NAMALWA (cell line): Measurements from ENCODE around the gene NDUFB6.
"Not testable (repeated sequence)": the region's sequence is repeated elsewhere in the genome, so short reads cannot be mapped to it uniquely, and the experiment has no call there.

ENCODE experiments used
- DNase-seq: peaks from one replicate; pipeline ENCODE4 v3.0.0-alpha.2; 2015; ENCODE audit warnings: low spot score

The NDUFB6 gene

DNA sequence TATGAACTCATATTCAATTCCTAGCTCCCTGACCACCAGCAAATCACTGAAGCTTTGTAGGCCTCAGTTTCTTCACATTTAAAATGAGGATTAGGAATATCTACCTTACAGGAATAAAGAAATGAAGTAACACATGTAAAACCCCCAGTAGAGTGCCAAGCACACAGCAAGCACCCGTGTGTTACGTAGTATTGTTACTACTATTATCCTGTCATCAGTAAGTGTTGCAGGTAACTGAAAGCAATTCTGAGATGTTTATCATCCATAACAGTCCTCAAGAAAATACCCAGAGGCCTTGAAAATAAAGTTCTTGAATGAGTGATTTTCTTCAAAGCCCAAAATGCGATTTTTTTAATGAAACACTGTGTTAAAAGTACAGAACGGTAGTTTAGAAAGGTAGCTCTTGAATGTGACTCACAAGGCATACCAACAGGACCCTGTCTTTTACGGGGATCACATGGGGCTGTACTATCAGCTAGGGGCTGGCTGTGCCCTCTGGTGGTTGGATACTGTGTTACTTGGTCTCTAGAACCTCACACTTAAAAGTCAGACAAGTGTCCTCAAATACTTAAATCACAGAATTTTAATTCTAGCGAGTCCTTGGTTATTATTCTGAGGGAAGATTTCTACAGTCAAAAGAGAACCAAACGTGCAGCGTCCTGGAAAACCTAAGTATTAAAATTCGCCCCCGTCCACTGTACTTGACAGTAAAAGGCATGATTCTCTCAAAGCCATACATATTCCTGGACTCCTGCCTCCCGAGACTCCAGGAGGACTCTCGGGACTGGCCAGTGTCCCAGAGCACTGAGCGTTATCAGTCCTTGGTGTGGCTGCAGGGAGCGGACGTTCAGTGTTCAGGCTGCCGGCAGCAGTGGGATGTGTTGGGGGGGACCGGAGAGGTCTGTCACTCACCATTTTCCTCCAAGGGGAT lies 725 bp downstream of the NDUFB6 start:
- peak; percentile 93 for DNase-seq

DNA sequence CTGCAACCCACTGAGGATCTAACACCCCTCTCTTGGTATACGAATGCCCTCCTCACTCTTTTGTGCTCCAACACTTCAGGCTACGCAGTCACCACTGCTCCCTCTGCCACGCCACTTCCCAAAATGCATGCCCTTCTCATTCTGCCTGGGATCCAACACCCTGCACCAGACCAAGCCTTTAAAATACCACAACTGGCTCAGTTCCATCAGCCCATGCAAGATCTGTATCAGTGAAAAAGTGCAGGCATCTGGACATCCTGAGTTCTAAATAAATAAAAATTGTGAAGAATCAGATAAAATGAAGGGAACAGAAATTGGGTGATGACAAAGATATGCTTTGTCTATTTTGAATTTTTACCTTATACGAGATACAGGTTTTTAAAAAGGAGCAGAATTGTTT lies 2.7 kb downstream of the NDUFB6 start:
- no peak for DNase-seq

DNA sequence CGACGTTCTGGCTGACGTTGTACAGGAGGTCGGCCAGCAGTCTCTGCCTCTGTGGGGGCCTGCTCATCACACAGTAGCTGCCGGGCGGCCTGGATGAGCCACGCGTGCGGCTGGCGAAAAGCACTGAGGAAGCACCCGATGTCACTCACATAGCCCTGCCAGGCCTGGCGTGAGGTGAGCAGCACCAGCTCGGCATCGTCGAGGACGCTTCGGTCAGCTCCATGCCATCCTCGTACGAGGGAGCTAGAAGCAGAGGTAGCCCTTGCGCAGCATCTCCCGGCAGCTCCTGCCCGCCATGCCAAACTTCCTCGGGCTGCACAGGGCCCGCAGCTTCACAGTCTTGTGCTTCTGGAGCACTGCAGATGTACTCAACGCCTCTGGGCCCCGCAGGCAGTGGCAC lies 6.2 kb downstream of the NDUFB6 start:
- DNase-seq = no peak

DNA sequence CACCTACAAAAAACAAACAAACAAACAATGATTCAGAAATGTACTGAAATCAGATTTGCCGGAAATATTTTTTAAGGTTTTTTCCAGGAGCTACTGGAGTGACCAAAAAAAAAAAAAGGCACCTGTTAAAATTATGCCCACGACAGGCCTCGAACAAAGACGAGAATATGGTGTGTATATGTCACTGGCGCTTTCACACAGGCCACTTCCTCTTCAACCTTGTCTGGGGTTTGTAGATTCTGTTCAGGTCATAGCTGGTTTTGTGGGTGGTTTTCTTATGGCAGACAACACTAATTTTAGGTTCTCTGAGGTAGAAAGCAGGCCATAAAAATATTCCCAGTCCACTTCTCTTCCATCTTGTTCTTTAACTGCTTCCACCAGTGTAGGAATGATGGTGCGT lies 7.0 kb downstream of the NDUFB6 start:
- DNase-seq = no peak

DNA sequence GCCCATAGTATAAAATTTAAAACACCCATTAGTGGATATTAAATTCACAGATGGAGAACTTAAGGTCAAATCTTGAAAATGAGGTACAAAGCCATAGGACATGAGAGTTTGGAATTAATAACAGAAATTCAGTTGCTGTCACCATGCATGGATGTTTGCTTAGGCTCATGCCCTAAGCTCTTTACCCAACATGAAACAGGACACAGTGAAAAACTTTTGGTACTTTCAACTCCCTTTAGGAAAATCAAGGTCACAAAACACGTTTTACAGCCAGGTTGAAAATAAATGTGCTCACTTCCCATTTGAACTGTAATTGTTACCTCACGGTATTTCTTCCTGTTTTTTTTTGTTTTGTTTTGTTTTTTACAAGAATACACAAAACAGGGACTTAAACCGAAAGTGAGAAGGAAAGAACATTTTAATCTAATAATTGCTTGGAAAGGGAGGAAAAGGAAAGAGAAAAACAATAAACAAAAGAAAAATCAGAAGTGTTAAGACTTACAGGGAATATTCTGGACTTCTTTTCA lies 14.5 kb downstream of the NDUFB6 start:
- DNase-seq = no peak

DNA sequence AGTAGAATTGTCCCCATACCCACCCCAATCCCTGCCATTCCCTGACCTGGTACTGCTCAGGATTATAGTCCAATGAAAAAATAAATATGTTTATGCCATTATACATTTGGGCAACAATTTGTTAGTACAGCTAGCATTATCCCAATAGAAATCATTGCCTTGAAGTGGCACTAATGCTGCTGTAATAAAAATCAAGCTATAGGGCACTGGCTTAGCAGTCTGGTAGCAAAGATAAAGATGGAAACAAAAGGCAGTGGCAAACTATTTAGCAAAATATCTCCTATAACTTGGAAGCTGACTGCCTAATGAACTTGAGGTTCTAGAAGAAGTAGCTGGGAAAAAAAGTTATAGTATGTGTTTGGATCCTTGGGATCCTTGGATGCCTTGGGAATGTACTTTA lies 18.4 kb downstream of the NDUFB6 start:
- no peak for DNase-seq

DNA sequence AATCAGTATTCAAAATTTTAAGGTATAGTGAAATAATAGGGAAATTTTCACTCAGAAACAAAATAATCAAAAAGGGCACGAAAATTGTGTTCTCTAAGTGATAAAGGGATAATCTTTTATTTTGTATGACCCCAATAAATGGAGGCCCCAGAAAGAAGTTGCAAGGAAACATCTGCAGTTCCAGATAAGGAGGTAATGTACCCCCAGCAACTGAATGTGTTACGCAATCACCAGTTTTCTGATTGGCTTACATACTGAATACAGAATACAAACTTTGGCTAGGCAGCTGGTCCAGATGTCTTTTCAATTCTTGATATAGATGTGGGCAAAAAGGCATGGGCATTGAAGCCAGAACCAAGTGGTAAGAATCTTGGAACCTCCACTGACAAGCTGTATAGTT lies 18.9 kb downstream of the NDUFB6 start:
- peak; percentile 41 for DNase-seq

DNA sequence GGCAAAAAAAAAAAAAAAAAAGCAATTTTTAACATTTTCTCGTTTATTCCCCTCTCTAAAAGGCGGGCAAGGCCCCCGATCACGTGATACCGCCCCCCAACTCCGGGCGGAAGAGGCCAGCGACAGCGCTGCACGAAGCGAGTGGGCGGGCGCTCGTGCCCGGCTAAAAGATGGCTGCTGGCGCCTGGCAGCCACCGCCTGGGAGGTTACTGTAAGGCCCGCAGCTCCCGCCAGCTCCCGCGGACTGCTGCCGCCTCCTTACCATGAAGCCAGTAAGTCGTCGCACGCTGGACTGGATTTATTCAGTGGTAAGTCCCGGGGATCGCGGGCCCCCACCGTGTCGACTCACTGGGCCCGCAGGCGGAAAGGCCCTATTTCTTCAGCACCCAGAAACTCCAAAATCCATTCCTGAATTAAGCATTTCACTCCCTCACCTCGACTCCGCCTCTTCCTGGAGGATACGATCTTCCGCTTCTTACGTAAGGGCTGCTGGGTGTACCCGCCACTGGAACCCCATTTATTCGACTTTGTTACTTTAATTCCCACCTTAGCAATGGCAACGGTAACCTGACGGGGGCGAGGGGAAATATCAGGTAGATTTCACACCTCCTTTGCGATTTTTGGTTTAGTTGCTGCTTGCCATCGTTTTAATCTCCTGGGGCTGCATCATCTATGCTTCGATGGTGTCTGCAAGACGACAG lies 20.6 kb downstream of the NDUFB6 start, which contains the start of the genes SMIM27 and TOPORS:
TSS of gene SMIM27 (plus strand) at position 156 of the 701 bp plus-strand sequence. CDS start at position 264, 108 bp downstream.
TSS of gene TOPORS (minus strand) at position 415 of the 701 bp plus-strand sequence. CDS start at position 265, 150 bp downstream.
- peak; percentile 95 for DNase-seq

DNA sequence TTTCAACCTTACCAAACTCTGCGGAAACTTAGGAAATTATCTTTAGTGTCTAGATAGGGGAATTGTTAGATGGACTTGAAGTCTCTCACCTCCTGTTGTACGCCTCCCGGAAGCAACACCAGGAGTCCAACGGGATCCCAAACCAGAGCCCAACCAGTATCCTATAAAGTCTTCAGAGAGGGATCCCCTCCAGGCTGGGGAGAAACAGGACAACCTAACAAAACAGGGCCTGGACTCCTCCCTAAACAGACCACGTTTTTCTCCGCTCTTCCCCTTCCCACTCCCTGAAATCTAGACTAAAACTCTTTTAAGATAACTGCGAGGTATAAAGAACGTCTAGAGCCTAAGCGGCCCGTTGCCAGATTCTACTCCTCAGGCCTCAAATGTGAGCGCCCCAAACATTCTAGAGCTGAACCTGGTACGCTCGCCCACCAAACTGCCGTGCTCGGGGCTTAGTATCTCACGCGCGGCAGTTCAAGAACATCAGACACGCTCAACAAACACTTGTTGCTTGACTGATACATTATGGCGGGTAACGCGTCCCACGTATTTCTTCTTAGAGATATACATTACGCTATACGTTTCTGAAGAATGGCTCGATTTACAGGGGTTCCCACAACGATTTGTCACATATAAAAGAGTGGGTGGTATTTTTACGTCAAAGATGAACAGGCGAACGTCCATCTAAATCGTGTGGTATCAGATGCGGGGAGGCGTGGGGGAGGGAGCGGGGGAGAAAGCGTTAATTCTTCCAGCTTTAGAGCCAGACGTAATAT lies 21.5 kb downstream of the NDUFB6 start:
- peak; percentile 81 for DNase-seq

DNA sequence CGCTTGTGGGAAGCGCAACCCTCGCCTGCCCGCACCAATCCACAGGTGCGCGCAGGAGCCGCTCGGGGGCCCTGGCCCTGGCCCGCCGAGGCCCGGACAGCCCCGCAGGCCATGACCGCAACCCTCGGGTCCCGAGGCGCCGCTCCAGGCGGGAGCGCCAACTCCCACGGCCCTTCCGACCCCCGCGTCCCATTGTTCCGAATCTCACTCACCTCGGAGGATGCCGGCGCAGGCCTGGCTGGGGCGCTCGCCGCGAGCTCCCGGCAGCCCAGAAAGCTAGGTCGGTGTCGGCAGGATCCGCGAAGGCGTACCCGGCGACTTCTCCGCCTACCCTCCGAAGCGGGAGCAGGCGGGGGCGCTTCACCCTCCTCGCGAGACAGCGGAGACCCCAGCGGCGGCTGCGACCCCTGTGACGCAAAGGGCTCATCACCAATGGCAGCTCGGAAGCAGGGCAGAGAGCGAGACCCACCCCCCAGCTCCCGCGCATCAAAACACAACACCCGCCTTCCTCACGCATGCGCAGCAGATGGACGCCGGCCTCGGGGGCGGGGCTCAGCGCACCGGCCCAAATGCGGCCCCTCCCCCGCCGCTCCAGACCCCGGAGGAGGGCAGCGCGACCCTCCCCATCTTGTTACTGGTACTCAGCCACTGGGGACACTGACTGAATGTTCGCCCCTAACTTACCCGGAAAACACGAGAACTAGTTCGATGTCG lies 22.2 kb downstream of the NDUFB6 start:
- DNase-seq = peak; percentile 98

DNA sequence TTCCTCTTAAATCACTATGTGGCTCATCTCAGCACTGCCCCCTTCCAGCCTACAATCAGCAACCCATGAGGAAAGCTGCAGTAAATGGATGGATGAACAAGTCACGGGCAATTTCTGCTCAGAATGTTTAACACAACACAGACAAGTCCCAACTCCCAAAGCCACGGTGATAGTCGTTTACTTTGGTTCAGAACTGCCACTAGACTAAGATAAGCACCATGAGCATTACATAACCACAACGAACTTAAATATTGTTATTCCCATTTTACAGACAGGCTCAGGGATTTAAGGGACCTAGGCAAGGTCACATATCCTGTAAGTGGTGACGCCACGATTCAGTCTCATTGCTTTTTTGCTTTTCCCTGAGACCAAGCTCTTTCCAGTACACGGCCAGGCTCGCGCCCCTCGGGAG lies 22.8 kb downstream of the NDUFB6 start:
- DNase-seq = peak; percentile 54

DNA sequence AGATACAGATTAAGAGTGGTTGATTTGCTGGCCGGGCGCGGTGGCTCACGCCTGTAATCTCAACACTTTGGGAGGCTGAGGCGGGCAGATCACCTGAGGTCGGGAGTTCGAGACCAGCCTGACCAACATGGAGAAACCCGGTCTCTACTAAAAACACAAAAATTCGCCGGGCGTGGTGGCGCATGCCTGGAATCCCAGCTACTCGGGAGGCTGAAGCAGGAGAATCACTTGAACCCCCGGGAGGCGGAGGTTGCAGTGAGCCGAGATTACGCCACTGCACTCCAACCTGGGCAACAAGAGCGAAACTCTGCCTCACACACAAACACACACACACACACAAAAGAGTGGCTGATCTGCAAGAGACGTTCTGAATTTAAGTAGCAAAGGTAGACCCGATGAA lies 24.7 kb downstream of the NDUFB6 start:
- not testable (repeated sequence) for DNase-seq

DNA sequence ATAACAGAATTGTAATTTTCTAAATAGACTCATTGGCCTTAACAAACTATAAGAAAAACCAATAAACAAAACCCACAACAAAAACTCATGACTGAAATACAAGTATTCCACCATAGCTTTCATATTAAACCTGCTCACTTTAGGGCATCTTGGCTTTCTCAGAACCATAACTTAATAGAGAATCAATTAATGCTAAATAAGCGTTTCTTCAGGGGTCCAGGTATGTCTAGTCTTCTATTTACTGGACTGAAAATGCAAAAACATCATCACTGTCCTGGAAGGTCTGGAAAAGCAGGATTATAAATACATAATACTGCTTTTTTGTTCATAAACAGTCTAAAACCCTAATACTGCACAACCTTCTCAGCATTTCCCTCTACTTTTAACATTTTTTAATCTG lies 27.1 kb downstream of the NDUFB6 start:
- no peak for DNase-seq

DNA sequence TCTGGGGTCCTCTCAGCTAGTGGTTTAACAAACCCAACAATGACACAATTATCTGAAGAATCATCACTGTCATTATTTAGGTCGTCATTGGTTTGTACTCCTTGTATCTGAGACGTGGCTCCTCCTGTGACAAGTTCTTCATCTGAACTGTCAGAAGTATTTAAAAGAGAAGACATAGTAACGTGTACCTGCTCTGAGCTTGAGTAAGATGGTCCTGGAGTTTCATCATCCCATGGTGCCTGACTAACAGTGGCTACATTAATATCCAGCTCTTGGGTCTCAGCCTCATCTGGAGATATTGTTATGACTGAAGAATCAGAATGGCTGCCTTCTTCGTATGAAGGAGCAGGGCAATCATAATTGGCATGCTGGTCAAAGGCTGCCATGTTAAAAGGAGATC lies 29.9 kb downstream of the NDUFB6 start:
- no peak for DNase-seq

DNA sequence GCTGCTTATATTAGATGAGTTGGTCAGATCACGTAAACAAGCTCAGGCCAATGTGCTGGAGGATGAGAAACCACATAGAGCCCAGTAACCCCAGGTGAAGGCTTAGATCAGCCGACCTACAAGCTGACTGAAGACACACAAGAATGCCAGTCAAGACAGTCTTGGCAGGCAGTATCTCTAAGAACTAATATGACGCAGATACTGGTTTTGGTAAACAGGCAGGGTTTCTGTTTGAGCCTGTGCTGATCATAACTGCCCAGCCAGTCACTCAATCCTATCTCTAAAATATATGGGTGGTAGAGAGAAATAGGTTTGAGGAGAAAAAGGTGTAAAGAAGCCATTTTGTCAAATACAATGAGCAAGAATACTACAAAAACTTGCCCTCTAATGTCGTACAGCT lies 39.1 kb downstream of the NDUFB6 start:
- DNase-seq = no peak

DNA sequence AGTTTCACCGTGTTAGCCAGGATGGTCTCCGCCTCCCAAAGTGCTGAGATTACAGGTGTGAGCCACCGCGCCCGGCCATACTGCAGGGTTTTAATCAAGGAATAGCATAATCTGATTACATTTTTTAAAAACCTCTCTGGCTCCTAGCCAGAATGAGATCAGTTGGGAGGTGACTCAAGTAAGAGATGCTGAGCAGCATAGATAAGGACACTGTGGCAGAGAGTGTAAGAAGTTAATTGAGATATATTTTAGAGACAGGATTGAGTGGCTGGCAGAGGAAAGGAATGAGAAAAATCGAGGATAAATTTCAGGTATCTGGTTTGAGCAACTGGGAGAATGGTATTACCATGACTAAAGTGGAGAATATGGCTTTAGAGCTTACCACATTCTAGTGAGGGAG lies 39.6 kb downstream of the NDUFB6 start:
- DNase-seq = no peak

DNA sequence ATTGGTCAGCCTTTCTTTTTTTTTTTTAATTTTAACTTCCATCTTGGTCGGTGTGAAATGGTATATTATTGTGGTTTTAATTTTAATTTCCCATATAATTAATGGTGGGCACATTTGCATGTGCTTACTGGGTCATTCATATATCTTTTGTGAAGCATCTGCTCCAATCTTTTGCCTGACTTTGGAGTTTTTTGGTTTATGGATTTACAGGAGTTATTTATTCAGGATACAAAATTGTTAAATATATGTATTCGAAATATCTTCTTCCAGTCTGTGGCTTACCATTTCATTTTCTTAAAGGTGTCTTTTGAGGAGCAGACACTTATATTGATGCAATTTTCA lies 46.3 kb downstream of the NDUFB6 start:
- DNase-seq = no peak

DNA sequence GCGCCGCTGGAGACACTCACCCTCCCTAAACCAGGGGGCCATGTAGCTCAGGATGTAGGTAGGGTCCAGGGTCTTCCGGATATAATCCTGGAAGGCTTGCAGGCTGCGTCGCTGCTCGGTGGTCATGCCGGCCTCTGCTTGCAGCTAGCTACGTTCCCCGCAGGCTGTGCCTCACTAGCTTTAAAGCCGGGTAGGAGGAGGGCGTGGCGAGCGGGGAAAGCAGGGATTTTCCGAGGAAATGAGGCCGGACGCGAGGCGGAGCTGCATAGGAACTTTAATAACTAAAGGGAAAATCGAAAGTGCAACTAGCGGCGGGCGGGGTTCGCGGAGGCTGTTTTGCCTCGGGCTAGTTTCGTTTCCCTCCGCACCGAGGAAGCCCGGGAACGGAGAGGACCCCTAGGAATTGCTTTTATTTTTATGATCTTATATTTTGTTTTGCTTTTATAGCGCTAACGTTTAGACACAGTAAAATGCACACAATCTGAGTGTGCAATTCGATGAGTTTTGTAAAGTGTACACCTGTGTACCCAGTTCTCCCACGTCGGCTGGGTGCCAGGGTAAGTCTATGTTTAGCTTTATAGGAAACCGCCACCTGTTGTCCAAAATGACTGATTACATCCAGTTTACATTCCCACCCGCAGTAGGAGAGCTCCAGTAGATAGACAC lies 46.8 kb downstream of the NDUFB6 start, which contains the start of gene RIGI:
TSS of gene RIGI (minus strand) at position 156 of the 666 bp plus-strand sequence. CDS start at position 126, 30 bp downstream.
- peak; percentile 82 for DNase-seq

DNA sequence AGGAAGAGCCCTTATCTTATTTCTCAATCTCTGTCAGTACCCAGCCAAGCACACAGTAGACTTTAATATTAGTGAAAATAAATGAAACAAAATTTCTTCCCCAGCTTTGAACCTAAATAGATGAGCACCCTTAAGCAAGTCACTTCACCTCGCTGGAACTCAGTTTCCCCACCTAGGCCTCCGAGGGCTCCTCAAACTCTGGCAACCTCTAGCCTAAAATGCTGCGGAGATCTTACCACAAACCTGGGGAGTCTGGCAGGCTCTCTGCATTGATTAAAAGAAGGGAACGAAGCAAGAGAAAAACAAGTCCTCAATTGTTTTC lies 47.3 kb downstream of the NDUFB6 start:
- peak; percentile 34 for DNase-seq

DNA sequence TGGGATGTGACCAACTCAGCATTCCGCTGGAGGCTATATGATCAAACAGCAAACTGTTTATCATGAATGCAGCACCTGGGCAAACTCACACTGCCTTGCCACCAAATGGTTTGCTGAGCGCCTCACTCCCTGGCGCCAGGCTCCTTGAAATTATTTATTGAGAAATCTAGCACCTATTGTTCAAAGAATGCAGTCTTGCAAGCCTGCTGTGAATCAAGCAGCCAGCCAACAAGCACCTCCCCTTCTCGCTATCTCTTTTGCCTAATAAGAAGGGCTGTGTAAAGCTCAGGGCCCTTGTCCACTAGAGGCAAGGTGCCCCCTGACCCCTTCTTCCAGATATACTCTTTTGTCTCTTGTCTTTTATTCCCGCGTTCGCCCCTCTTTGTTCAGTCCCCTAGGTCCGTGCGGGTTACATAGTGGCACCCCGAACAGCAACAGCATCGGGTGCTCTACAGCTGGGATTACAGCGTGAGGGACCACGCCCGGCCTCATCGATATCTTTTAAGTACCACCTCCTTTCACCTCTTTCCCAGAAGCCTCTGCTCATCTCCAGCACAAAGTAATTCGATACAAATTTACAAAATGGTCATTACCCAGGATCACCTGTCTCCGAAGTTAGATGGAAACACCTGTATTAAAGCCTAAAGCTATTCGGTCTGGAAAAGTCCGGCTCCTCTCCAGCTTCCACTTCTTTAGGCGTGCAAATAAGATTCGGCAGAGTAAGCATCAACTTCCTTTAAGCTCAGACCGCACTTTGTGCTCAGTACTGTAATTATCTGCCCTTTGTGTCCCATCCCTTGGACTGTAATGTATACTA lies 47.9 kb downstream of the NDUFB6 start:
- no peak for DNase-seq
